Inferior parietal cortex (tissue), 1 donor: ENCODE measurements around the gene MON2.

ENCODE experiments used
- DNase-seq: peaks from one replicate; pipeline ENCODE4 v3.0.0-alpha.2; 2016; ENCODE audit errors: extremely low spot score

MON2 gene

DNA sequence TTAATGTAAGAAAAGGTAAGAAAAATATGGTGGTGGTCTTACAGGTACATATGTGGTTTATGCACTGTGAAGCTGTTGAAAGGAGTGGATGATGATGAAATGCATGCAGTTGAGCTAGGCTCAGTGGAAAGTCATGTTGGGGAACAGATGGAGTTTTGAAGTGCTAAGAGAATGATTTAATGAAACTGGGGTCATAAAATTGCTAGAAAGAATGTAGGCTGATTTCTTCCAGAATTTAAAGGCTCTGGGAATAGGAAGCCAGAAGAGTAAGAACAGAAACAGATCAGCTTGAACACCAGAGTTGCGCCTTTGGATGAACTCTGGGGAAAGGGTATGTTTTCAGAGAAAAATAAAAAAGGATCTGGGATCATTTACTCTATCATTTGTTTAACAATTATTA is 146.5 kb downstream of the MON2 start:
- DNase-seq, result no peak

DNA sequence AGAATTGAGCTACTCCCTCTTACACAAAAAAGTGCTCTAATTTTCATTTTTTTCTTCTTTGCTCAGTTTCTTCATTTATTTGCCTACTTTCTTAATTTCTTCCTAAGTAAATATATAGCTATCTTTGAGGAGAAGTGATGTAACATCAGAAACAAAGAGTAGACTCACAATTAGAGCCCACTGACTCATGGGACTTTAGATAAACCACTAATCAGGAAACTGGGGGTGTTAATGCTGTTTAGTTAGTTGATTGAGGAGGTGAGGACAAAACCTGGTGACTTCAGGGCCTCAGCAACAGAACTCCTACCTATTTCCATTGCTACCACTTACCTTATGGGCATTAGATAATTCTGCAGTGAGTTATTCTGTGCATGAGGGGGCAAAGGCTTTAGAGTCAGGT is 151.7 kb downstream of the MON2 start:
- DNase-seq, result no peak

- DNase-seq, result no peak
Measured at GRCh38 chr12:62618930-62619329, 152.3 kb downstream of the MON2 start.

GRCh38 chr12:62621101-62621638 is 154.5 kb downstream of the MON2 start:
- no peak for DNase-seq

- DNase-seq, result no peak
Measured at GRCh38 chr12:62622177-62622576, 155.6 kb downstream of the MON2 start.

- no peak for DNase-seq
Measured at GRCh38 chr12:62625228-62625627, 158.6 kb downstream of the MON2 start.

DNA sequence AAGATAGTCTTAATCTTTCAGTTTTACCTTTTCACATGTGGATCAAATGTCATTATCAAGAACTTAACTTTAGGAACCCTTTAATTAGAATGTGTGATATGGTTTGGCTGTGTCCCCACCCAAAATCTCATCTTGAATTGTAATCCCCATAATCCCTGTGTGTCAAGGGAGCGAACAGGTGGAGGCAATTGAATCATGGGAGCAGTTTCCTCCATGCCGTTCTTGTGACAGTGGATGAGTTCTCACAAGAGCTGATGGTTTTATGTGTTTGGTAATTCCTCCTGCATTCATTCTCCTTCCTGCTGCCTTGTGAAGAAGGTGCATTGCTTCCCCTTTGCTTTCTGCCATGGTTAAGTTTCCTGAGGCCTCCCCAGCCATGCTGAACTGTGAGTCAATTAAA is 160.6 kb downstream of the MON2 start:
- DNase-seq, result no peak

DNA sequence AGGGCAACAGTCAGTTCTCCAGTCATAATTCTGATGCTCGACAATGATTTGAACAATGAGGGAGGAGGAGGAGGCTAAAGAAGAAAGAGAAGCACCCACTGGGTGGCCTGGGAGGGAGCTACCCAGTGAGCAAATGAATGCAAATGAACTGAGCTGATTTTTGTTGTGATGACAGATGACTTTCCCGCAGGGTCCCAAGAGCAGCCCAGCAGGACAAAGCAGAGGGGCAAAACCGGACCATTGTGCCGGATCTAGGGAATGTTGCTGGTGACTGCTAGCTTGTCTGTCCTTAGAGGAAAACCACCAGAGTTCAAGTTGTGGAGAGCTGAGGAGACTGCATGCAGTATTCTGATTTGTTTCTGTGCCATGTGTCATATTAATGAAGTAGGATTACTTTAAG is 162.8 kb downstream of the MON2 start:
- no peak for DNase-seq

- no peak for DNase-seq
Measured at GRCh38 chr12:62629971-62630739, 163.5 kb downstream of the MON2 start.

DNA sequence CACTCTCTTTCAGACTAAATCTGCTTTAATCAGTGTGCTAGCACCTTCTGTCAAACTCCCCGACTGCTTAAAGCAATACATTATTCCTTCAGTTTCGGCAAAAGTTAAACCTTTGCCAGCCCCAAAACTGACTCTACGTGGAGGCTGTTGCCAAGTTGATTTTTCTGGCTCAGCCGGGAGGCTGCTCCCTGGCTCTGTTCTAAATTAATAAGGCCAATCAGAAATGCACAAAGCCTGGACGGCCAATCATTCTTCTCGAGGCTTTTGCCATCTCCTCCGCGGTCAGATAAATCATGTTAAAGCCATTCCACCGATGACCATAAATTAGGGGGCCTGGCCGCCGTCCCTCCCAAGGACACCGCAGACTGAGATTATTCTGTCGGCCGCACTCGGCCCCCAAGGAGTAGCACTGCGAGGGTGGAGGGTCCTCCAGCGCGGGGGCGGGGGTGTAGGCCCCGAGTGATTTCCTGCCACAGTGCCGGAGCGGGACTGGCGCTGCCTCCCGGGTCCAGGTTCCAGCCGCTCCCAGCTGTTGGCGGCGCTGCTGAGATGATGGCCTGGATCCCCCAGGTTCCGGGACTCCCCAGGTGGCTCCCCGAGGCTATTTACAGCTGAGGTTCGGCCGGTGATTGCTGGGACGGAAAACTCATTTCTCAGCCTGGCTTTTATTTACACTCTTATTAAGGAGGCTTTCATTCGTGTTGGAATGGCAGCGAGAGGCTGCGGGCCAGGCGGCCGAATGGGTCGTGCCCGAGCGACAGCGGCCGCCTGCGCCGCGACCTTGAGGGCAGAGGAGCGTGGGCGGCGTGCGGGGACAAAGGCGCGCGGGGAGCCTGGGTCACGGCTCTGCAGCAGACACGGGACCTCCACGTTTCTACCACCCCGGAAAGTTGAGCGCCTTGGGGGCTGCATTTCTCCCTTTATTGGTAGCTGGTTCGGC is 165.1 kb downstream of the MON2 start:
- peak; percentile 60 for DNase-seq

GRCh38 chr12:62632411-62632918 is 165.8 kb downstream of the MON2 start:
- no peak for DNase-seq

DNA sequence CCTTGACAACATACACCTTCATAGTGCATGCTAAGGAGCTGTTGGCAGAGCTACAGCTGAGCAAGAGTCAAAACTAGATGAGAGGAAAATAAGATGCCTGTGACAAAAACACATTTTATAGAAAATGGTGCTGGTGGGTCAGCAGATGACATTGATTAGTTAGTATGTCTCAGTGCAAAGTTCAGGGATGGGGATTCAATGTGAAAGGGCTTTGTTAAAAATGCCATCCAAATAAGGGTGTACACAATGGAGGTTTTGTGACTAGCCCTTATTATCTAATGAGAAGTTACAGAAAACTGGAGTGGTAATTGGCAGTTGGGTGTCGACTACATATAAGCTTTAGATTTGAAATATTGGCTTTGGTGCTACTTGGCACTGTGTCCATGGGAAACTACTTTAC is 169.0 kb downstream of the MON2 start:
- DNase-seq, result no peak

- no peak for DNase-seq
Measured at GRCh38 chr12:62637679-62638078, 171.1 kb downstream of the MON2 start.

DNA sequence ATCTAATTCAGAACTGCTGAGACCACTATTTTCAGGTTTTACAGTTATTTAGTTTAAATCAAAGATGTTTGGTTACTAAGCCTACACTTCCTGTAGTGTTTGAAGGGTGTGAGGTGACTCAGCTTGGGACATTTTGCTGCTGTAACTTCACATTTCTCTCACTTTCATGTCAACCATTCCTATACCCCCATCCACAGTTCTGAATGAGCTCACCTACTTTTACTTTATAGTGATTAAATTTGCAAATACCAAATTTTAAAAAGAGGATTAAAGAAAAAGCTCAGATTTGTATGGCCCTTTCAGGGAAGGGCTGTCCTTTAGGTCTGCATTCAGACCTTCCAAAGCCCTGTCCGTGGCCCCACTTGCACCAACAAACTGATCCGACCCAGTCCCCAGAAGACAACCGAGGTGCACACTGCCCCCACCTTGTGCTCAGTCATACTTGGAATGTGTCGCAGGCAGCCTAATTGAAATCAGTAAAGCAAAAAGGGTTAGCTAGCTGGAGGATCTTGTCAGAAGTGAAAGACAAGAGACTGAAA is 174.4 kb downstream of the MON2 start:
- no peak for DNase-seq

- DNase-seq, result no peak
Measured at GRCh38 chr12:62642486-62642885, 175.9 kb downstream of the MON2 start.

GRCh38 chr12:62643486-62643885 is 176.9 kb downstream of the MON2 start:
- no peak for DNase-seq

GRCh38 chr12:62646566-62646965 is 179.9 kb downstream of the MON2 start:
- no peak for DNase-seq

DNA sequence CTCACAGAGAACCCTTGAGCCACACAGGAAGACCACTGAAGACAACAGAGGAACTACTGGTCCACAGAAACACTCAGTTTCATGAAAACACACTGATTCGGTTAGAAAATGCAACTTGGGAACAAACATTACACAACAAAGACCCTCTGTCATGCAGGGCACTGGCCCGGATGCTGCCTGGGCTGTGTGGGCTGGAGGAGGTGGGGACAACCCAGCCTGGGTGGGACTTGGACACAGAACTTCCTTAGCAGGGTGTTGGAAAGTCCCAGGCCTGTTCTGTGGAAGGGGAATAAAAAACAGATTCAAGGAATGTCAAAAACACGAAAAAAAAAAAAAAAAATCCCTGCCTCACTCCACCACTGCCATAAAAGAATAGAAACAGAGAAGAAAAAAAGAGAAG is 181.0 kb downstream of the MON2 start:
- DNase-seq, result no peak

DNA sequence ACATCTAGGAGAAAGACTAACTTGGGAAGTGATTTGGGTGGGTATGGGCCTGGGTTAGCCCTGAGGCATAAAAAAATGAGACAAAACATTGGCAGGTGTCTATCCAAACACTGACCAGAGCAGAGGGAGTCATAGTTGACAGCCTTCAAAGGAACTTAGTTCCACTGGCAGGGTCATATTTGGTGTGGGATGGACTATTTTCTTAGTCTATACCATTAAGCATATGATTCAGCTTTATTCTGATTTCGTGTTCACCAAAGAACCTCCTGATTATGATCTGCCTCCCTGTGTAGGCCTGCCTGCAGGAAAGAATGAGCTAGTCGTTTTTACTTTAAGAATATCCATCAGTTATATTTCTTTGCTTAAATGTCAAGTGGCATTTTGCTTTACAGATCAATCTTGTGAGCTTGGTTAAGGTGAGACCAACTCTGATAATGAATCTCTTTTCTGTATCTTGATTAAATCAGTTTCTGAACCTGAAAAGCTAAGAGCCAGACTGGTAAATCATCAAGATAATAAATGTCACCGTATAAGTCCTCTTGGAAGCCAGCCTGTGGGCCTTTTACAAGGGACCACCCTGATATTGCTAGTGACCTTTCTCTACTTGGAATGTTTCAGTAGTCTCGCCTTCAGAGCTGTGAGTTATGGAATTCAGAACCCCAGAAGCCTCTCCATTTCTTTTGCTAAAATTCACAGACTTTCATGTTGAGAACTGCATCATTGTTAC is 182.9 kb downstream of the MON2 start:
- no peak for DNase-seq
